Measurements from ENCODE around the gene TRAP1.
"Not testable (repeated sequence)": the region's sequence is repeated elsewhere in the genome, so short reads cannot be mapped to it uniquely, and the experiment has no call there.

TRAP1 gene

GRCh38 chr16:3608976-3609375, 108.3 kb downstream of the TRAP1 start:
- DNase-seq = not testable (repeated sequence)

GRCh38 chr16:3608069-3608468, 109.3 kb downstream of the TRAP1 start:
- DNase-seq = no peak

All from CD4-positive, alpha-beta T cell treated with Interleukin-21 for 1 hour (primary cell).